ENCODE data around the gene NR1D1. TPM values are rescaled to one million over a fixed set of nuclear protein-coding genes. Genes with fewer than 3 reads are reported as not detected.

Gene NR1D1
- total and polyA plus RNA-seq, 2 of the 8 experiments (the other 6 are each of a cell fraction or from before 2014, with no cell fraction given): 1.5 to 4.6 TPM

- TF ChIP-seq, protein P1, sequence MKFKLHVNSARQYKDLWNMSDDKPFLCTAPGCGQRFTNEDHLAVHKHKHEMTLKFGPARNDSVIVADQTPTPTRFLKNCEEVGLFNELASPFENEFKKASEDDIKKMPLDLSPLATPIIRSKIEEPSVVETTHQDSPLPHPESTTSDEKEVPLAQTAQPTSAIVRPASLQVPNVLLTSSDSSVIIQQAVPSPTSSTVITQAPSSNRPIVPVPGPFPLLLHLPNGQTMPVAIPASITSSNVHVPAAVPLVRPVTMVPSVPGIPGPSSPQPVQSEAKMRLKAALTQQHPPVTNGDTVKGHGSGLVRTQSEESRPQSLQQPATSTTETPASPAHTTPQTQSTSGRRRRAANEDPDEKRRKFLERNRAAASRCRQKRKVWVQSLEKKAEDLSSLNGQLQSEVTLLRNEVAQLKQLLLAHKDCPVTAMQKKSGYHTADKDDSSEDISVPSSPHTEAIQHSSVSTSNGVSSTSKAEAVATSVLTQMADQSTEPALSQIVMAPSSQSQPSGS (IDR thresholded peaks at IDR 0.05; ENCODE audit: low read length): 0 out of 2 replicates have a peak, but pooled peaks have one; percentile 16
- no peak for TF ChIP-seq CHD1 (IDR thresholded peaks at IDR 0.05; ENCODE audit: low read depth, low read length)
- TF ChIP-seq MAFK (IDR thresholded peaks at IDR 0.05; ENCODE audit: low read depth, low read length): 0 out of 2 replicates have a peak, but pooled peaks have one; percentile 5
- peak; percentile 89 for TF ChIP-seq ASH2L (IDR thresholded peaks at IDR 0.05; ENCODE audit: low read length)
- no peak for TF ChIP-seq ZNF274 (IDR thresholded peaks at IDR 0.05; ENCODE audit: borderline replicate concordance, extremely low read depth, low read length)
- TF ChIP-seq CEBPB (IDR thresholded peaks at IDR 0.05; ENCODE audit: low read depth, low read length): peak; percentile 30; the same call in 1 of the 2 replicates
- TF ChIP-seq KDM1A (IDR thresholded peaks at IDR 0.05; ENCODE audit: borderline replicate concordance, low read length): 0 out of 2 replicates have a peak, but pooled peaks have one; percentile 10
- peak; percentile 11; the same call in 1 of the 2 replicates for TF ChIP-seq CHD2 (IDR thresholded peaks at IDR 0.05; ENCODE audit: low read length)
- 0 out of 2 replicates have a peak, but pooled peaks have one; percentile 33 for TF ChIP-seq YY1 (IDR thresholded peaks at IDR 0.05; ENCODE audit: low read depth, low read length)
- TF ChIP-seq CBX5 (IDR thresholded peaks at IDR 0.05; ENCODE audit: low read depth, low read length): no peak
- TF ChIP-seq EP300 (IDR thresholded peaks at IDR 0.05; ENCODE audit: borderline replicate concordance in 1 of 2, low read depth in 2 of 2, low read length in 2 of 2): peak in 1 of 2 experiments; percentile 4; a peak in 1 of 3 replicates
- no peak for TF ChIP-seq HDAC6 (IDR thresholded peaks at IDR 0.05; ENCODE audit: low read depth, low read length)
- TF ChIP-seq TEAD4 (IDR thresholded peaks at IDR 0.05; ENCODE audit: low read depth, low read length): no peak
These were observed 12.9 kb upstream of the NR1D1 start (continued) for GRCh38 chr17:40113110-40113906.

All from H1 (cell line).